GM12865 (cell line): ENCODE data around the gene RBM33.

Experiments
- DNase-seq: peaks from one replicate; pipeline ENCODE4 v3.0.0; 2010; ENCODE audit warnings: low read depth
- H3K4me3 ChIP-seq: 2 replicates; pipeline ENCODE4 v1.5.1; 2011; ENCODE audit warnings: mild to moderate bottlenecking, low read depth, low read length, control low read depth
- CTCF ChIP-seq: IDR thresholded peaks from 2 replicates; pipeline ENCODE4 v1.5.1; 2011; ENCODE audit warnings: low read length, control low read depth, low read depth, inconsistent platforms; ENCODE audit not compliant: insufficient read depth; ENCODE audit errors: missing control alignments

RBM33 gene

GRCh38 chr7:155640629-155641028, 3.8 kb upstream of the RBM33 start:
- DNase-seq: no peak
- no peak for TF ChIP-seq CTCF
- no peak overlapping the region for H3K4me3 ChIP-seq

- peak overlapping the region; percentile 100 for H3K4me3 ChIP-seq
- no peak for TF ChIP-seq CTCF
- DNase-seq: no peak
Measured at GRCh38 chr7:155643804-155644177, 670 bp upstream of the RBM33 start.

- TF ChIP-seq CTCF: no peak
- DNase-seq: peak; percentile 72
- H3K4me3 ChIP-seq: peak overlapping the region; percentile 100
Measured at GRCh38 chr7:155644971-155645509, 579 bp downstream of the RBM33 start.

GRCh38 chr7:155645662-155646061, 1.2 kb downstream of the RBM33 start:
- no peak for DNase-seq
- peak overlapping the region; percentile 100 for H3K4me3 ChIP-seq
- TF ChIP-seq CTCF: no peak

GRCh38 chr7:155646669-155647068, 2.2 kb downstream of the RBM33 start:
- DNase-seq: no peak
- no peak overlapping the region; the same call in 1 of the 2 replicates for H3K4me3 ChIP-seq
- no peak for TF ChIP-seq CTCF

- H3K4me3 ChIP-seq: no peak overlapping the region
- no peak for TF ChIP-seq CTCF
- no peak for DNase-seq
Measured at GRCh38 chr7:155647302-155647701, 2.8 kb downstream of the RBM33 start.

GRCh38 chr7:155647734-155648133, 3.3 kb downstream of the RBM33 start:
- no peak for TF ChIP-seq CTCF
- no peak for DNase-seq
- H3K4me3 ChIP-seq: no peak overlapping the region
